HCT116 (cell line): ENCODE data around the gene MSI2. TPM values are rescaled to one million over a fixed set of nuclear protein-coding genes. Genes with fewer than 3 reads are reported as not detected.
"Not testable (repeated sequence)": the region's sequence is repeated elsewhere in the genome, so short reads cannot be mapped to it uniquely, and the experiment has no call there.

Experiments used
- ATAC-seq: fragments of 200-7000 bp; cut with Tn5 transposase; 2 replicates; pipeline ENCODE4 v1.9.1; 2020; ENCODE audit warnings: mild to moderate bottlenecking, moderate library complexity
- BruUV-seq: library from RNA; stranded (reverse); fragments of 400-500 nt; replicated peaks from 2 replicates; lab custom pipeline; 2021; lab: Mats Ljungman, UMichigan
- CTCF ChIA-PET: fragments of 300-600 bp; sonication (Branson Sonifier 250); formaldehyde crosslinking; loops from one replicate; lab custom pipeline; 2021; ENCODE audit warnings: antibody characterized with exemption; lab: Charles Lee
- POLR2A ChIA-PET: fragments of 300-600, 350-600 bp; sonication (Branson Sonifier 250); formaldehyde crosslinking; loops from one replicate; lab custom pipeline; 2021; ENCODE audit warnings: antibody characterized with exemption; lab: Charles Lee
- RAD21 ChIA-PET, 2 experiments: fragments of 300-600 bp; sonication (Branson Sonifier 250); formaldehyde crosslinking; loops; one replicate each; lab custom pipeline; 2023; ENCODE audit warnings: low total read pairs in 2 of 2; ENCODE audit not compliant: uncharacterized antibody in 2 of 2, unreplicated experiment in 2 of 2, low non-redundant PET in 1 of 2; lab: Charles Lee
- DNase-seq: peaks from one replicate; pipeline ENCODE4 v3.0.0-alpha.2; 2010; ENCODE audit warnings: low read depth, low spot score
- H2AFZ ChIP-seq: fragments of 200-600 bp; shearing (Covaris generic), sonication (generic); 2 replicates; pipeline ENCODE4 v1.6.1; 2017; ENCODE audit warnings: low read depth, mixed run types, mixed read lengths, antibody characterized with exemption, low read length; ENCODE audit not compliant: poor library complexity, severe bottlenecking
- H3K27ac ChIP-seq: 2 replicates; pipeline ENCODE4 v1.5.1; 2012; ENCODE audit warnings: low read depth, low read length
- H3K27me3 ChIP-seq: fragments of 200-600 bp; sonication (generic); 2 replicates; pipeline ENCODE4 v1.6.1; 2016; ENCODE audit warnings: mixed run types, low read length, mixed read lengths; ENCODE audit not compliant: insufficient read depth
- H3K36me3 ChIP-seq, 2 experiments: fragments of 200-500 bp in 1 of 2; fragments of 200-600 bp in 1 of 2; sonication (Bioruptor generic) in 1 of 2; sonication (generic) in 1 of 2; 2 replicates each; pipeline versions ENCODE4 v1.5.1 to v1.6.1; 2014 to 2016; ENCODE audit warnings: low read length in 2 of 2, inconsistent platforms in 1 of 2, mixed read lengths in 1 of 2, mixed run types in 1 of 2; ENCODE audit not compliant: insufficient read depth in 2 of 2, control insufficient read depth in 1 of 2
- H3K4me1 ChIP-seq, 2 experiments: fragments of 200-600 bp in 1 of 2; sonication (generic) in 1 of 2; 2 replicates each; pipeline versions ENCODE4 v1.5.1 to v1.6.1; 2012 to 2017; ENCODE audit warnings: low read length in 2 of 2, inconsistent platforms in 1 of 2, mild to moderate bottlenecking in 1 of 2, mixed read lengths in 1 of 2, mixed run types in 1 of 2, moderate library complexity in 1 of 2; ENCODE audit not compliant: insufficient read depth in 2 of 2, control insufficient read depth in 1 of 2
- H3K4me2 ChIP-seq: fragments of 200-600 bp; sonication (generic); 2 replicates; pipeline ENCODE4 v1.6.1; 2017; ENCODE audit warnings: mixed run types, low read length, mixed read lengths
- H3K4me3 ChIP-seq, 2 experiments: fragments of 200-600 bp in 1 of 2; sonication (generic) in 1 of 2; replicated peaks in 1 of 2; 2 replicates each; pipeline ENCODE4 v1.5.1; 2011 to 2016; ENCODE audit warnings: low read length in 2 of 2, control low read depth in 1 of 2, low read depth in 1 of 2, mild to moderate bottlenecking in 1 of 2, mixed read lengths in 1 of 2, mixed run types in 1 of 2
- H3K79me2 ChIP-seq: fragments of 200-600 bp; sonication (generic); 2 replicates; pipeline ENCODE4 v1.6.1; 2017; ENCODE audit warnings: mild to moderate bottlenecking, mixed run types, low read length, moderate library complexity, mixed read lengths; ENCODE audit not compliant: insufficient read depth
- H3K9ac ChIP-seq: fragments of 200-600 bp; sonication (generic); 2 replicates; pipeline ENCODE4 v1.6.1; 2016; ENCODE audit warnings: low read length, mixed read lengths
- H3K9me2 ChIP-seq: fragments of 200-600 bp; sonication (generic), shearing (Covaris generic); 2 replicates; pipeline ENCODE4 v1.6.1; 2017; ENCODE audit warnings: mixed run types, mild to moderate bottlenecking, moderate library complexity; ENCODE audit not compliant: insufficient read depth
- H3K9me3 ChIP-seq, 2 experiments: fragments of 200-500 bp in 1 of 2; fragments of 200-600 bp in 1 of 2; sonication (Bioruptor generic) in 1 of 2; sonication (generic) in 1 of 2; 2 replicates each; pipeline ENCODE4 v1.6.1; 2014 to 2017; ENCODE audit warnings: low read length in 2 of 2, mixed read lengths in 2 of 2, inconsistent platforms in 1 of 2, low read depth in 1 of 2, mild to moderate bottlenecking in 1 of 2, mixed run types in 1 of 2, moderate library complexity in 1 of 2; ENCODE audit not compliant: control insufficient read depth in 1 of 2, insufficient read depth in 1 of 2
- H4K20me1 ChIP-seq: fragments of 200-600 bp; sonication (generic), shearing (Covaris generic); 2 replicates; pipeline ENCODE4 v1.6.1; 2017; ENCODE audit warnings: mixed run types, mild to moderate bottlenecking, moderate library complexity; ENCODE audit not compliant: insufficient read depth
- CBX3 ChIP-seq: IDR thresholded peaks from 2 replicates; pipeline ENCODE4 v1.6.1; 2012; ENCODE audit warnings: low read depth
- FOSL1 ChIP-seq: IDR thresholded peaks from 2 replicates; pipeline ENCODE4 v1.6.1; 2012; ENCODE audit warnings: low read depth
- SRF ChIP-seq: IDR thresholded peaks from 2 replicates; pipeline ENCODE4 v1.6.1; 2012; ENCODE audit warnings: low read depth
- YY1 ChIP-seq: IDR thresholded peaks from 2 replicates; pipeline ENCODE4 v1.6.1; 2011; ENCODE audit warnings: low read length, low read depth, moderate library complexity, mild to moderate bottlenecking; ENCODE audit not compliant: insufficient replicate concordance; ENCODE audit errors: extremely low read depth
- ZNF274 ChIP-seq: fragments of 200-500 bp; sonication (Bioruptor generic); IDR thresholded peaks from 2 replicates; pipeline ENCODE4 v1.6.1; 2014; ENCODE audit warnings: mild to moderate bottlenecking, low read depth, low read length, inconsistent platforms
- intact Hi-C: fragments of 100-400 bp; cut with micrococcal nuclease; formaldehyde crosslinking; loops from 2 replicates; pipeline ENCODE4 v1.10.0; 2022
- total RNA-seq: library from RNA; stranded (reverse); gene quantifications from one replicate; pipeline ENCODE4 v1.2.1, GENCODE V29; 2021; ENCODE audit not compliant: unreplicated experiment
- TF ChIP-seq, protein P1 (sequence below): IDR thresholded peaks from 2 replicates; pipeline ENCODE4 v1.6.1; 2011; ENCODE audit warnings: mild to moderate bottlenecking, low read length, moderate library complexity; ENCODE audit not compliant: insufficient replicate concordance; ENCODE audit errors: extremely low read depth
- TF ChIP-seq, protein P2 (sequence below): IDR thresholded peaks from 2 replicates; pipeline ENCODE4 v1.6.1; 2012; ENCODE audit warnings: low read depth
- TF ChIP-seq, protein P3 (sequence below): IDR thresholded peaks from 2 replicates; pipeline ENCODE4 v1.6.1; 2012
- TF ChIP-seq, protein P4 (sequence below): IDR thresholded peaks from 2 replicates; pipeline ENCODE4 v1.6.1; 2012

The MSI2 gene
- total RNA-seq, 1 experiment from 2014 or later: 137 TPM

DNA sequence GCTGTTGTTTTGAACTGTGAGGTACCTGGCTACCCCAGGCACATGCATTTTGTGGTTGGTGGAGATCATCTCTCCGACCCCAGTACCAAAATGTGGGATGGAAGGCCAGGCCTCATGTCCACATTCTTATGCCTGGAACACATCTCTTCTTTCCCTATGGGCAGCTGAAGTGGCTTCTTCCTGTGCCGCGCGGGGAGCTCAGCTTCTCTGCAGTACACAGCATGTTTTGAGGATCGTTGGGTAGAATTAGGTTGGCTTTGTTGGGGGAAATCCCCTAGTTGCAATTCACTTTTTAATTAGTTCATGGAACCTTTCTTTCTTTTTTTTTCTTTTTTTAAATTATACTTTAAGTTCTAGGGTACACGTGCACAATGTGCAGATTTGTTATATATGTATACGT is 242.1 kb downstream of the MSI2 start:
- no TSS peak for BruUV-seq

DNA sequence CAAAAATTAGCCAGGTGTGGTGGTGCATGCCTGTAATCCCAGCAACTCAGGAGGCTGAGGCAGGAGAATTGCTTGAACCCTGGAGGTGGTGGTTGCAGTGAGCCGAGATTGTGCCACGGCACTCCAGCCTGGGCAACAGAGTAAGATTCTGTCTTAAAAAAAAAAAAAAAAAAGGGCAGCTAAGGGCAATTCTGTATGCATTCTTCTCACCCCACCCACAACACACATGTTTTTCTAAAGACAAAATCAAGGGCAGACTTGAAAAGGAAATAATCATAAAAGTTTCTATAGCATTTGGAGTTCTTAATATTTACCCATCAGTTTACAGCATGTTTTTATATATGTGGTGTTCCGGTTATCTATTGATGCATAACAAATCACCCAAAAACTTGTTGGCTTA is 242.9 kb downstream of the MSI2 start:
- DNase-seq, H3K36me3 ChIP-seq, CTCF ChIA-PET, RAD21 ChIA-PET, H3K9ac ChIP-seq, H3K4me3 ChIP-seq, BruUV-seq, H3K4me2 ChIP-seq, H3K27ac ChIP-seq, ATAC-seq, H3K4me1 ChIP-seq, intact Hi-C loops, POLR2A ChIA-PET, H3K79me2 ChIP-seq, H4K20me1 ChIP-seq, H3K9me2 ChIP-seq, H3K27me3 ChIP-seq, H2AFZ ChIP-seq, H3K9me3 ChIP-seq: not testable (repeated sequence)

More for the DNA sequence above, 242.1 kb downstream of the MSI2 start:
- Histone ChIP-seq H3K4me2 (no peak overlapping the region), H3K27me3 (no peaks in the 10 kb centered on the region), H3K4me3 (no peak overlapping the region), H3K4me1 (no peaks in the 10 kb centered on the region), H3K9me3 (no peaks in the 10 kb centered on the region), H3K36me3 (no peaks in the 10 kb centered on the region), H3K79me2 (no peaks in the 10 kb centered on the region; the same call in 1 of the 2 replicates), H3K9me2 (no peaks in the 10 kb centered on the region), H2AFZ (no peak overlapping the region), H3K27ac (no peak overlapping the region), H4K20me1 (peaks cover 5% of the 10 kb centered on the region; the same call in 1 of the 2 replicates), H3K9ac (no peak overlapping the region)
- RAD21 ChIA-PET: no interaction called here
- CTCF ChIA-PET: no interaction called here
- ATAC-seq: no peak
- POLR2A ChIA-PET: no interaction called here
- TF ChIP-seq, protein P1, sequence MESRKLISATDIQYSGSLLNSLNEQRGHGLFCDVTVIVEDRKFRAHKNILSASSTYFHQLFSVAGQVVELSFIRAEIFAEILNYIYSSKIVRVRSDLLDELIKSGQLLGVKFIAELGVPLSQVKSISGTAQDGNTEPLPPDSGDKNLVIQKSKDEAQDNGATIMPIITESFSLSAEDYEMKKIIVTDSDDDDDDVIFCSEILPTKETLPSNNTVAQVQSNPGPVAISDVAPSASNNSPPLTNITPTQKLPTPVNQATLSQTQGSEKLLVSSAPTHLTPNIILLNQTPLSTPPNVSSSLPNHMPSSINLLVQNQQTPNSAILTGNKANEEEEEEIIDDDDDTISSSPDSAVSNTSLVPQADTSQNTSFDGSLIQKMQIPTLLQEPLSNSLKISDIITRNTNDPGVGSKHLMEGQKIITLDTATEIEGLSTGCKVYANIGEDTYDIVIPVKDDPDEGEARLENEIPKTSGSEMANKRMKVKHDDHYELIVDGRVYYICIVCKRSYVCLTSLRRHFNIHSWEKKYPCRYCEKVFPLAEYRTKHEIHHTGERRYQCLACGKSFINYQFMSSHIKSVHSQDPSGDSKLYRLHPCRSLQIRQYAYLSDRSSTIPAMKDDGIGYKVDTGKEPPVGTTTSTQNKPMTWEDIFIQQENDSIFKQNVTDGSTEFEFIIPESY: no peak
- TF ChIP-seq FOSL1: no peak
- no peak for TF ChIP-seq CBX3
- no peak for TF ChIP-seq SRF
- TF ChIP-seq, protein P2, sequence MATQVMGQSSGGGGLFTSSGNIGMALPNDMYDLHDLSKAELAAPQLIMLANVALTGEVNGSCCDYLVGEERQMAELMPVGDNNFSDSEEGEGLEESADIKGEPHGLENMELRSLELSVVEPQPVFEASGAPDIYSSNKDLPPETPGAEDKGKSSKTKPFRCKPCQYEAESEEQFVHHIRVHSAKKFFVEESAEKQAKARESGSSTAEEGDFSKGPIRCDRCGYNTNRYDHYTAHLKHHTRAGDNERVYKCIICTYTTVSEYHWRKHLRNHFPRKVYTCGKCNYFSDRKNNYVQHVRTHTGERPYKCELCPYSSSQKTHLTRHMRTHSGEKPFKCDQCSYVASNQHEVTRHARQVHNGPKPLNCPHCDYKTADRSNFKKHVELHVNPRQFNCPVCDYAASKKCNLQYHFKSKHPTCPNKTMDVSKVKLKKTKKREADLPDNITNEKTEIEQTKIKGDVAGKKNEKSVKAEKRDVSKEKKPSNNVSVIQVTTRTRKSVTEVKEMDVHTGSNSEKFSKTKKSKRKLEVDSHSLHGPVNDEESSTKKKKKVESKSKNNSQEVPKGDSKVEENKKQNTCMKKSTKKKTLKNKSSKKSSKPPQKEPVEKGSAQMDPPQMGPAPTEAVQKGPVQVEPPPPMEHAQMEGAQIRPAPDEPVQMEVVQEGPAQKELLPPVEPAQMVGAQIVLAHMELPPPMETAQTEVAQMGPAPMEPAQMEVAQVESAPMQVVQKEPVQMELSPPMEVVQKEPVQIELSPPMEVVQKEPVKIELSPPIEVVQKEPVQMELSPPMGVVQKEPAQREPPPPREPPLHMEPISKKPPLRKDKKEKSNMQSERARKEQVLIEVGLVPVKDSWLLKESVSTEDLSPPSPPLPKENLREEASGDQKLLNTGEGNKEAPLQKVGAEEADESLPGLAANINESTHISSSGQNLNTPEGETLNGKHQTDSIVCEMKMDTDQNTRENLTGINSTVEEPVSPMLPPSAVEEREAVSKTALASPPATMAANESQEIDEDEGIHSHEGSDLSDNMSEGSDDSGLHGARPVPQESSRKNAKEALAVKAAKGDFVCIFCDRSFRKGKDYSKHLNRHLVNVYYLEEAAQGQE: no peak
- TF ChIP-seq, protein P3, sequence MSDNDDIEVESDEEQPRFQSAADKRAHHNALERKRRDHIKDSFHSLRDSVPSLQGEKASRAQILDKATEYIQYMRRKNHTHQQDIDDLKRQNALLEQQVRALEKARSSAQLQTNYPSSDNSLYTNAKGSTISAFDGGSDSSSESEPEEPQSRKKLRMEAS: no peak
- TF ChIP-seq ZNF274: no peak
- TF ChIP-seq YY1: no peak
- TF ChIP-seq, protein P4, sequence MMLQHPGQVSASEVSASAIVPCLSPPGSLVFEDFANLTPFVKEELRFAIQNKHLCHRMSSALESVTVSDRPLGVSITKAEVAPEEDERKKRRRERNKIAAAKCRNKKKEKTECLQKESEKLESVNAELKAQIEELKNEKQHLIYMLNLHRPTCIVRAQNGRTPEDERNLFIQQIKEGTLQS: no peak
- intact Hi-C loops: no loop called here
- DNase-seq: no peak
